Ishikawa (cell line): ENCODE results near the gene CFAP54.

ENCODE experiments used
- CEBPB ChIP-seq: IDR thresholded peaks from 2 replicates; pipeline ENCODE4 v1.6.1; 2012
- CREB1 ChIP-seq: IDR thresholded peaks from 2 replicates; pipeline ENCODE4 v1.6.1; 2012; ENCODE audit warnings: low read depth
- EGR1 ChIP-seq: IDR thresholded peaks from 2 replicates; pipeline ENCODE4 v1.6.1; 2012
- EP300 ChIP-seq: IDR thresholded peaks from 2 replicates; pipeline ENCODE4 v1.6.1; 2012; ENCODE audit warnings: borderline replicate concordance
- FOXM1 ChIP-seq: IDR thresholded peaks from 2 replicates; pipeline ENCODE4 v1.6.1; 2012; ENCODE audit warnings: low read depth, borderline replicate concordance
- MAX ChIP-seq: IDR thresholded peaks from 2 replicates; pipeline ENCODE4 v1.6.1; 2012
- NFIC ChIP-seq: IDR thresholded peaks from 2 replicates; pipeline ENCODE4 v1.6.1; 2012
- RAD21 ChIP-seq: IDR thresholded peaks from 2 replicates; pipeline ENCODE4 v1.6.1; 2012; ENCODE audit warnings: low read depth
- TAF1 ChIP-seq: IDR thresholded peaks from 2 replicates; pipeline ENCODE4 v1.6.1; 2012; ENCODE audit warnings: low read depth, mild to moderate bottlenecking
- TCF12 ChIP-seq: IDR thresholded peaks from 2 replicates; pipeline ENCODE4 v1.6.1; 2012; ENCODE audit warnings: low read depth
- TEAD4 ChIP-seq: IDR thresholded peaks from 2 replicates; pipeline ENCODE4 v1.6.1; 2012
- USF1 ChIP-seq: IDR thresholded peaks from 2 replicates; pipeline ENCODE4 v1.6.1; 2012
- YY1 ChIP-seq: IDR thresholded peaks from 2 replicates; pipeline ENCODE4 v1.6.1; 2012; ENCODE audit warnings: low read depth
- ZBTB7A ChIP-seq: IDR thresholded peaks from 2 replicates; pipeline ENCODE4 v1.6.1; 2012; ENCODE audit warnings: low read depth
- TF ChIP-seq, protein P1 (sequence below): IDR thresholded peaks from 2 replicates; pipeline ENCODE4 v1.6.1; 2012; ENCODE audit warnings: low read depth, mild to moderate bottlenecking

CFAP54 gene

DNA sequence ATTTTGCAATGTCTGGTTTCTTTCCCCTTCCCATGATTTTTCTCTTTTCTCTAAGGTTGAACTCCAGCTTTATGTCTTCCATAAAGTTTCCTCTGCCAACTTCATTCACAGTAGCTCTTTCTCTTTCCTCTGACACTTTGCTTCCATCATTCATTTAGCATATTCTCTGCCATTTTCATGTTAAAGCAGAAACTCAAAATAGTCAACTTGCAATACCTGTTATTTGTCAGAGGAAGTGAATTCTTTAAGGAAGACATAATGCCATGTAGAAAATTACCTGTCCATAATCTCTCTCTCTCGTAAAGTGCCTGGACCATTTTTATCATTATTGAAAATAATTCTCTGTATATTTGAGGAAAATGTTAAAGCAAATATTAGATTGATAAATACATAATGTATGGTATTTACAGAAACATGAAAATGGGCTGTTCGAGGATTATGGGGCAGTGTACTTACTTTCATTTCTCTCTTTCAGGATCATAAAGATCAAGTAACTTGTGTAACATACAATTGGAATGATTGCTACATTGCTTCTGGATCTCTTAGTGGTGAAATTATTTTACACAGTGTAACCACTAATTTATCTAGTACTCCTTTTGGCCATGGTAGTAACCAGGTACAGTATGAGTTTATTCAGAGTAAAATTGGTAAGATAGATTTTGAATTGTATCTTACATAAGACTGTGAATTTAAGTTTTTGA is 430.3 kb downstream of the CFAP54 start:
- TF ChIP-seq YY1, result no peak
- no peak for TF ChIP-seq CREB1
- TF ChIP-seq USF1, result no peak
- TF ChIP-seq, protein P1, sequence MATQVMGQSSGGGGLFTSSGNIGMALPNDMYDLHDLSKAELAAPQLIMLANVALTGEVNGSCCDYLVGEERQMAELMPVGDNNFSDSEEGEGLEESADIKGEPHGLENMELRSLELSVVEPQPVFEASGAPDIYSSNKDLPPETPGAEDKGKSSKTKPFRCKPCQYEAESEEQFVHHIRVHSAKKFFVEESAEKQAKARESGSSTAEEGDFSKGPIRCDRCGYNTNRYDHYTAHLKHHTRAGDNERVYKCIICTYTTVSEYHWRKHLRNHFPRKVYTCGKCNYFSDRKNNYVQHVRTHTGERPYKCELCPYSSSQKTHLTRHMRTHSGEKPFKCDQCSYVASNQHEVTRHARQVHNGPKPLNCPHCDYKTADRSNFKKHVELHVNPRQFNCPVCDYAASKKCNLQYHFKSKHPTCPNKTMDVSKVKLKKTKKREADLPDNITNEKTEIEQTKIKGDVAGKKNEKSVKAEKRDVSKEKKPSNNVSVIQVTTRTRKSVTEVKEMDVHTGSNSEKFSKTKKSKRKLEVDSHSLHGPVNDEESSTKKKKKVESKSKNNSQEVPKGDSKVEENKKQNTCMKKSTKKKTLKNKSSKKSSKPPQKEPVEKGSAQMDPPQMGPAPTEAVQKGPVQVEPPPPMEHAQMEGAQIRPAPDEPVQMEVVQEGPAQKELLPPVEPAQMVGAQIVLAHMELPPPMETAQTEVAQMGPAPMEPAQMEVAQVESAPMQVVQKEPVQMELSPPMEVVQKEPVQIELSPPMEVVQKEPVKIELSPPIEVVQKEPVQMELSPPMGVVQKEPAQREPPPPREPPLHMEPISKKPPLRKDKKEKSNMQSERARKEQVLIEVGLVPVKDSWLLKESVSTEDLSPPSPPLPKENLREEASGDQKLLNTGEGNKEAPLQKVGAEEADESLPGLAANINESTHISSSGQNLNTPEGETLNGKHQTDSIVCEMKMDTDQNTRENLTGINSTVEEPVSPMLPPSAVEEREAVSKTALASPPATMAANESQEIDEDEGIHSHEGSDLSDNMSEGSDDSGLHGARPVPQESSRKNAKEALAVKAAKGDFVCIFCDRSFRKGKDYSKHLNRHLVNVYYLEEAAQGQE, result no peak
- no peak for TF ChIP-seq EP300
- no peak for TF ChIP-seq FOXM1
- no peak for TF ChIP-seq TEAD4
- TF ChIP-seq EGR1, result no peak
- TF ChIP-seq TAF1, result no peak
- TF ChIP-seq MAX, result no peak
- TF ChIP-seq TCF12, result no peak
- no peak for TF ChIP-seq RAD21
- no peak for TF ChIP-seq NFIC
- no peak for TF ChIP-seq ZBTB7A
- no peak for TF ChIP-seq CEBPB
